ENCODE data around the gene LRRC26. TPM values are rescaled to one million over a fixed set of nuclear protein-coding genes. Genes with fewer than 3 reads are reported as not detected.

LRRC26 gene
- total and polyA plus RNA-seq, 2 of the 13 experiments (the other 11 are each of a cell fraction or from before 2014, with no cell fraction given) = not detected

GRCh38 chr9:137188490-137189296, 18.8 kb upstream of the LRRC26 start, which contains the start of the genes ANAPC2 and SSNA1:
Gene ANAPC2 (minus strand): TSS chr9:137188560. CDS start chr9:137188532, 28 bp downstream.
Gene SSNA1 (plus strand): TSS chr9:137188676. CDS start chr9:137188727, 51 bp downstream.
- H3K4me1 ChIP-seq (ENCODE audit: insufficient read depth, low read length) = peaks cover 28% of the 10 kb centered on the region
- ChIA-PET CTCF (ENCODE audit: low intra/inter-chr PET ratio, low total read pairs) (interaction anchor here (0.8 to 2.6 kb wide), 4 partner anchors 11 to 74 kb away, joined by 3 to 19 read pairs (median 10); partner anchors contain the start of gene RNF224), POLR2A (interaction anchor here (0.8 to 3.8 kb wide), 28 partner anchors 10 to 133 kb away, joined by 3 to 52 read pairs (median 7); partner anchors contain the start of genes MAN1B1, NDOR1, NELFB and RNF208)
- H4K20me1 ChIP-seq (ENCODE audit: insufficient read depth, low read length) = no peaks in the 10 kb centered on the region
- peak within 1 kb of the TSS; percentile 87 for H3K9ac ChIP-seq (ENCODE audit: insufficient read depth, low read depth, low read length)
- peak within 1 kb of the TSS; percentile 81 for H3K27ac ChIP-seq (ENCODE audit: extremely low read length, insufficient read depth, low read length)
- FAIRE-seq = peak; percentile 30
- peaks cover 17 to 28% of the 10 kb centered on the region in 2 experiments; a peak in 3 of 5 replicates for H3K36me3 ChIP-seq (replicated peaks in 1 of 2; ENCODE audit: control insufficient read depth in 1 of 2, insufficient read depth in 2 of 2, low read length in 2 of 2)
- peak; percentile 85 for DNase-seq (ENCODE audit: low spot score)
- H3K4me3 ChIP-seq (replicated peaks in 1 of 3; ENCODE audit: insufficient read depth in 1 of 3, low read depth in 2 of 3, low read length in 3 of 3) = peak within 1 kb of the TSS; percentile 84 to 99 (median 97)
- no peaks in the 10 kb centered on the region for H3K9me3 ChIP-seq (ENCODE audit: low read length)
- BruUV-seq (replicated peaks) = TSS peak; percentile 85
- peak within 1 kb of the TSS; percentile 94 for H3K4me2 ChIP-seq (ENCODE audit: low read depth, low read length)
- in situ Hi-C loops (cut with HindIII; ENCODE audit: extremely low pct_ligation_motif_present, low pct_unique_long_range_greater_than_20kb) = loop anchor here (5.0 kb wide), 1 partner anchor 39 kb away; the partner anchor contains the start of genes CYSRT1 and RNF224
- H3K79me2 ChIP-seq (ENCODE audit: insufficient read depth, low read length) = peaks cover 26% of the 10 kb centered on the region
- 2% methylated on average over 25 of the region's 98 CpGs for WGBS (ENCODE audit: low lambda C conversion rate)
- H3K27me3 ChIP-seq (ENCODE audit: control insufficient read depth in 1 of 2, insufficient read depth in 2 of 2, low read length in 2 of 2) = no peaks in the 10 kb centered on the region
- intact Hi-C loops (cut with micrococcal nuclease; ENCODE audit: unreplicated experiment) = loop anchor here (1.0 to 2.0 kb wide), 3 partner anchors 16 to 38 kb away; partner anchors contain the start of genes NDOR1, RNF224 and TMEM203
- H2AFZ ChIP-seq (ENCODE audit: low read length) = no peak within 1 kb of the TSS
- peak; percentile 84 for ATAC-seq
- TF ChIP-seq RFX3 (CRISPR knock-in tag; IDR thresholded peaks at IDR 0.05) (no peak), HNRNPUL1 (IDR thresholded peaks at IDR 0.05; ENCODE audit: low read depth, low read length) (no peak), TFDP2 (CRISPR knock-in tag; IDR thresholded peaks at IDR 0.05) (peak; percentile 79), SETDB1 (CRISPR knock-in tag; IDR thresholded peaks at IDR 0.05; ENCODE audit: borderline replicate concordance) (no peak), ZNF510 (CRISPR knock-in tag; IDR thresholded peaks at IDR 0.05; ENCODE audit: low read depth) (no peak), ZSCAN30 (CRISPR knock-in tag; IDR thresholded peaks at IDR 0.05) (no peak), FOXP4 (CRISPR knock-in tag; IDR thresholded peaks at IDR 0.05) (peak; percentile 53; the same call in 1 of the 2 replicates), ZBTB38 (CRISPR knock-in tag; IDR thresholded peaks at IDR 0.05) (peak; percentile 68; the same call in 1 of the 2 replicates), PRPF4 (IDR thresholded peaks at IDR 0.05; ENCODE audit: low read depth, low read length, poor library complexity, severe bottlenecking) (no peak), HES4 (CRISPR knock-in tag; IDR thresholded peaks at IDR 0.05; ENCODE audit: borderline replicate concordance) (peak; percentile 71; the same call in 1 of the 2 replicates), ZNF670 (CRISPR knock-in tag; IDR thresholded peaks at IDR 0.05; ENCODE audit: borderline replicate concordance) (peak; percentile 90), ZNF280B (CRISPR knock-in tag; IDR thresholded peaks at IDR 0.05; ENCODE audit: borderline replicate concordance) (0 out of 2 replicates have a peak, but pooled peaks have one; percentile 39), ZNF281 (CRISPR knock-in tag; IDR thresholded peaks at IDR 0.05; ENCODE audit: borderline replicate concordance) (peak; percentile 86), ZFAT (CRISPR knock-in tag; conservative IDR thresholded peaks at IDR 0.05) (no peak)

Data from HepG2 (cell line).